Measurements from ENCODE around the gene RAPGEF6.

The RAPGEF6 gene

DNA sequence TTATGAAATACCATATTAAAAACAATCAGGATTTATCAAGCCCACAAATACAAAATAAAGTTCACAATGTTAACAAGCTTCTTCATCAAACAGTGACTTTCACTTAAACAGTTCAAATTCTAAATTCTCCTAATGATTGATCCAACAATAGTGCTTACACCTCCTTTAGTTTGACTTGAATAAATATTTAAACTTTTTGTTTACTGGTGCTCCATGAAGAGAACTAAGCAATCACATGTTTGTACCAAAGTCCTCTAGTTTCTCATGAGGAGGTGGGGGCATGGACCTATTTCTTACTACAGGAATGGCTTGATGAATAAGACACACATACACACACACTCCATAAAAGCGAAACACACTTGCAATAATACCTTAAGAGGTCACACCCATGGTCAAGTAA lies 95.8 kb downstream of the RAPGEF6 start:
- no peak for DNase-seq

DNA sequence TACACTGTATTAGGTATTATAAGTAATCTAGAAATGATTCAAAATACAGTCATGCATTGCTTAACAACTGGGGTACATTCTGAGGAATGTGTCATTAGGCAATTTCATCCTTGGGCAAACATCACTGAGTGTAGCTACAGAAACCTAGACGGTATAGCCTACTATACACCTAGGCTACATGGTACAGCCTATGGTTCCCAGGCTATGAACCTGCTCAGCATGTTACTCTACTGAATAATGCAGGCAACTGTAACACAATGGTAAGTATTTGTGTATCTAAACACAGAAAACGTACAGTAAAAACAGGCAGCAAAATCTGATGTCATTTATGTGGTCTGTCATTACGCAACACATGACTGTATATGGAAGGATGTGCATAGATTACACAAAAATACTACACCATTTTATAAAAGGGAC lies 96.8 kb downstream of the RAPGEF6 start:
- DNase-seq: no peak

DNA sequence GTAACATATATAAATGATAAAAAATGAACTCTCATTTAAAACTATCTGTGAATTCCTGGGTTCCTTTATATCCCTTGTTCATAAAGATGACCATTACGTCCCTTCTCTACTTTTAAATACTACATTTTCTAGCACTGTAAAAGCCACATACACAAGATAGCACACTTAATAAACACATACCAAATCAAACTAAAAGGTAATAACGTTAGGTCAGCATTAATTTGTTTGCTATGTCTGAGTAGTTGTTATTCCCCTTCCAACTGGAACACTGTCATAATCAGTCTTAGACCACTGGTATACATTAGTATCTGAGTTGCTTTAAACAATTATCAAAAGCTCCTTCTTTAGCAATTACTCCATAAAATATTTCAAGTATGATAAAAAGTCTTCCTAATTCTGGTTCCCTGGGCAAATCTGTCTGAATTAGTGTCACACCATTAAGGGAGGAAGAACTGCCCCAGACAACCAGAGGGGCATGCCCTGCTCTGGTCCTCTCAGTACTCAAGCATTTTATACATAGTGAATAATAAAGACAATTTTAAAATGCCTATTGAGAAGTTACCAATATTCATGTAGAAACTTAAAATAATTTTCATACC lies 98.1 kb downstream of the RAPGEF6 start:
- no peak for DNase-seq

DNA sequence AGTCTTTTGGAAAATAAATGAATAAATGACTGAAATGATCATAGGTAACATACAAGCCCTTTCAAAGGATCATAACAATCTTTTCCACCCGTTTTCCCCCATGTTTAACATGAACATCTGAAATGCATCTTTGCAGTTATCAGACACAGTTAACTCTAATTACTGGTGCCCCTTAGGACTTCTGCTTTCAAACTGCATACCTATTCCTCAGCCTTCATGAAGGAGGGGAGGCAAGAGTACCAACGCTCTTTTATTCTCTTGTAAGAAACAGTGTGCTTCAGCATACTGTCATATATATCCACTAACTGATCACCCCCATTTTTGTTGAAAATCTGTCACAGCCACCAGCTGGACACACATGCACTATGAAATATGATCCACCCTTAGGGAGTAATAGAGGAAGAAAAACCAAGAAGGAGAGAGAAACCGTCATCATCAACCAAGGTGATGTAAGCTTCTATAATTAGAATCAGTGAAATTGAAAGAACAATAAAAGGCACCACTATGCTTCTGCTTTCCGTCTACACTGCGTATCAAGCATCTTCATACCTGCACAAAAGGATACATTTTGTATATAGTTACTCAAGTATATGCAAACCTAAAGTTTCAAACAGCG lies 98.7 kb downstream of the RAPGEF6 start:
- no peak for DNase-seq

DNA sequence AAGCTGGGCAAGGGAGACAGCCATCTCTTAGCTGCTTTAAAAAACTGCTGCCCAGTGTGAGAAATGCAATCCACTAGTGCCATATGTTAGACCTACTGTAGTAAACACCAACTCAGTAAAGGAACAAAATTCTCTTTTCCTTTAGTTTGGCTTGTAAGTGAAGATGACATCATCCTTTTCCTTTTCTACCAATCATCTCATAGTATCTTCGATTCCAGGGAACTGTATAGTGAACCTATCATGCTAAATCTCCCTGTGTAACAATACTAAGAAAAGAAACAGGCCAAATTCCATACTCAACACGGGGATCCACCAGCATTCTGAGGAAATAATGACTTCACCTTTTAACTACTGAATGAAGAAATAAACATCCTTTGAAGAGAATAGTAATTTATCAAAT lies 100.1 kb downstream of the RAPGEF6 start:
- no peak for DNase-seq

DNA sequence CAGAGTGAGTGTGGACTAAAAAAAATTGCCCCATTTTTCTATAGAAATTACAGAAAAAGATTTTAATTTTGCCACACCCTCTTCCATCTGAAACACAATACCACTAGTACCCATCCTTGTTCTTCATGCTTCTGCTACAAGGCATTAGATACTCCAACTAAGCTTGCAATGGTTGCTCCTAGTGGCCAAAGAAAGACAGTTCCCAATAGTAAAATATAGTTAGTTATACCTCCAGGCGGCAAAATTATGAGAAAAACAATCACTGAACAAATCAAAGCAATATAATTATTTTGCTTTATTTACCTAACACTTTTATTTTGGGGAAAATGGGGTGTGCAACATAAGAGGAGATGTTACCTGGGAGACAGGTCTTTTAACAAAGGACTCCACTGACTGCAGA lies 101.2 kb downstream of the RAPGEF6 start:
- DNase-seq: no peak

DNA sequence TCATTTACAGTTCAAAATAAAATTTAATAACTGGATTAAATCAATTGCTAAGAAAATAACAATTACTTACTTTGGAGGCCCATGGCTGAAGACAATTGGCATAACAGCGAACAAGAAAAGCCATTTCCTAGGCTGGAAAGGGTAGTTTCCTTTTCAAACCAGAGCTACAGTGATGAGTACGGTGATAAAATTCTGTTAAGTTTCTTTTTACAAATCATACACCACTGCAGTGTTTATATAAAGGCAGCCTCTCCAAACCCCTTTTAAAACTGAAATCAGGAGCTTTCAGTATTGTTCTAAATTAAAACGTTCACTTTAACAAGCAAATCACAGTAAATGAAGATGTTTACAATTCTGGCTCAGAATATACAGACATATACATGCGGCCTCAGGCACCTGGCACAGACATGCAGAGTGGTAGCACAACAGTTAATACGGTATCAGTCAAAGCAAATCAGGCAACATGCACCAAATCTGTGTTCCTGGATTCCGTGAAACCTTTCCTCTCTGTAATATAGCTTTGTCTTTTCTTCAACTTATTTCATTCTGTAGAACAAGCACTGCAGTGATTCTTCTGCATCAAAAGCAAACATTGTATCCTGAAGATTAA lies 102.9 kb downstream of the RAPGEF6 start:
- no peak for DNase-seq

DNA sequence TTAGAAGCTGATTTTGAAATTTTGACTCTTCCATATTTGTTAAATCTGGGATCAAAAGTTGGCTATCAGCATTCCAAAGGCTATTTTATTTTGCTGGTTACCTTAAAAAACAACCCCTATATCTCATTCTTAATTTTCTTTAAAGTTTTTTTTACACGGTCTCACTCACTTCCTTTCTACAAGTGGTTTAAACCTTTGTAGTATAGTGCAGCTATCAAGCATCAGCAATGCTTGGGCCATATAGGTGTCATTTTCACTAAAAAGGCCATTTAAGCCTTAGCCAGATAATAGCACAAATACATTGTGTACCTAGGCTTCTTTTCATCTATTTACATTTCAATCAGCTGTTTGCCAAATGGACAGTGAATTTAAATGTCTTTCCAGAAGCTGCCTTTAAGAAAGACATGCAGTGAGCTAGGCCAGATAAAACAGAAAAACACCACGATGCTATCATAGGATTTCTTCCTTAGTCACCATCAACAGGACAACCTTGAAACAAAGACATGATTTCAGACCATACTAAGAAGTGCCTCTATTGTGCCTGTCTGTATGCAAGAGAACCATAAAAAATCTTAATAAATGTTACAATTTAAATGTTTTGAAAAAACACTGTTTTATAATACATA lies 104.2 kb downstream of the RAPGEF6 start:
- DNase-seq: no peak

DNA sequence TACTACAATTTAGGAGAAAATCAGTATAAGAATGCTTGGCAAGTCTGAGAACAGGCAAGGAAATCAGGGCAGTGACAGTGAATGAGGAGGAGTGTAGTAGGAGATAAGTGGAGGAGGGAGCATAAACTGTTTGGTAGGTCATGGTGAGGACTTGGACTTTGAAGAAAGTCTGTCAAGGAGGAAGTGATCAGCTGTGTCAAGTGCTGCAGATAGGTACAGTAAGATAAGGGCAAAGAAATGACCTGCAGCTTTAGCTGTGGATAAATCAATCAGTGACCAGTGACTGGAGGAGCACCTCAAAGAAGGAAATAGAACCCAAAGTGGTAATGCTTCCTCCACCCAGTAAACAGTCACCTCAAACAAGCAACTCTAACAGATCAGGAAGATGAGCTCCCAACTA lies 106.3 kb downstream of the RAPGEF6 start:
- no peak for DNase-seq

DNA sequence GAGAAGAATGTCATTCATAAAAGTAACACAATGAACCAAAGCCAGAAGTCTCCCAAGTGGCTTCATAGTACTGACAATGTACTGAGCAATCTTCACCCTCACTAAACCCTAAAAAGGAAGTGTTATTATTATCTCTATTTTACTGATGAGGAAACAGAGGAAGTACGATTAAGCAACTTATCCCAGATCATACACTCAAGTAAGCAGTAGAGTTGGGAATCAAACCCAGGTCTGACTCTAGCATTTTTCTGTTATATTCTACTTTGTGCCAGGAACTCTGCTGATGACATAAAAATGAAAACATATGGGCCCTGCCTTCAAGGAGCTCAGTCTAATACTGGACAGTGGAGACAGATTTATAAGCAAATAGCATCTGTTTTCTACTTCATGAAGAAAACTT lies 109.2 kb downstream of the RAPGEF6 start:
- no peak for DNase-seq

DNA sequence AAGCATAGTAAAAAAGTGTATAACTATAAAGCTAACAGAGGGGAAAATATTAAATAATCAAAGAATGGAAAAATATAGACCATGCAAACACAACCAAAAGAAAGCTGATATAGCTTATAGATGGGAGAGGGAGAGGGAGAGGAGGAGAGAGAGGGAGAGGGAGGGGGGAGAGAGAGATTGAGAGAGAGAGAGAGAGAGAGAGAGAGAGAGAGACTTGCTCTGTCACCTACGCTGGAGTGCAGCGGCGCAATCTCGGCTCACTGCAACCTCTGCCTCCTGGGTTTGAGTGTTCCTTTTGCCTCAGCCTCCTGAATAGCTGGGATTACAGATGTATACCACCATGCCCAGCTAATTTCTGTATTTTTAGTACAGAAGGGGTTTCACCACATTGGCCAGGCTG lies 110.6 kb downstream of the RAPGEF6 start:
- no peak for DNase-seq

DNA sequence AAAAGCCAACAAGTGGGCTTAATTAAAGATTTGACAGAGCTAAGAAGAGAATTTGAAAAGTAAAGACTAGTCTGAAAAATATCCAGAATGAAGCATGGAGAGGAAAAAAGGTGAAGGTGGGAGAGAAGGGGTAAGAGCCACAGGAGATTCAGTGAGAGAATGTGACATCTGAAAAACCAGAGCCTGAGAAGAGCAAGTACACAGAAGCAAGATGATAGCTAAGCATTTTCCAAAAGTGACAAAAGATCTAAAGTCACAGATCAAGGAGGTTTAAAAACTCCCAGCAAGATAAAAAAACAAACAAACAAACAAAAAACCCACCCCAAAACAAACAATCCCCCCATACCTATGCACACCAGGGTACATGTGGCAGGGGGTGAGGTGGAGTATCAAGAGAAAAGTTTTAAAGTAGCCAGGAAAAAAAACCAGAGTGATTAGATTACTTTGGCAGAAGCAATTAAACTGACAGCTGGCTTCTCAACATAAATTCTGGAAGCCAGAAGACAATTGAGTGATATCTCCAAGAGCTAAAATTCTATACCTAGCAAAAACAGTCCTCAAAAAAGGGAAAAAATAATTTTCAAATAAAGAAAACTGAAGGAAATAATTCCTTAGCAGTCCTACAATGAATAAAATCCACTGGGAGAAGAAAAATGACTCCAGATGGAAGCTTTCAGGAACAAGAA lies 111.4 kb downstream of the RAPGEF6 start:
- DNase-seq: no peak

DNA sequence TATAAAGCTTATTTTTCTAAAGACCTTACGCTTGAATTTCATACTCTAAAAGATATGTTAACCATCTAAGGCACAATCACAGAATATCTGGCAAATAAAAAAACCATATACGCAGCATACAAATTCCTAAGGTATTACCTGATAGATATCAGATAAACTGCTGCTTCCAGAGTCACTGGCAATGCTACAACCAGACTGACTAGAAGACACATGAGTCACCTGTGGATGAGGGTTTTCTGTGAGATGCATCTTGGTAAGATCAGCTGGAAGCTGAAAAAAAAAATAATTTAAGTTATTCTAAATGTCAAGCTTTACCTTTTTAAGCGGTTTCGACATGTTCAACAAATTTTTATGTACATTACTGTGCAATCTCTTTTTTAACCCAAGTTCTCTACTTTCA lies 113.8 kb downstream of the RAPGEF6 start:
- no peak for DNase-seq

DNA sequence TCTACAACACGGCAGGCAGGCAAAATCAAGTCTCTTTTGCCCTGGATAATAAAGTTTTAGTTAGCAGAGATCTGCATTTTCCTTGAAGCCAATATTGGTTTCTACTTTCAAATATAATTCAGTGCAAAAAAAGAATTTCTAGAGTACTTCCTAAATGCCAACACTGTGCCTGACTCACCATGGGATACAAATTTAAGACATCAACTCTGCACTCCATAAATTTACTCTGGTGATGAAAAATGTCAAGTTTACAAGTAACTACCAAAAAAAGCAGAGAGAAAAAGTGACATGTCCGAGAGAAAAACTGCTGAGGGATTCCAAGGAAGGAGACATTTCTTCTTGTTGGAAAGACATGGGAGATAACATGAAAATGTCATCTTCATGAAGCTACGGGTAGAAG lies 119.7 kb downstream of the RAPGEF6 start:
- DNase-seq: no peak

DNA sequence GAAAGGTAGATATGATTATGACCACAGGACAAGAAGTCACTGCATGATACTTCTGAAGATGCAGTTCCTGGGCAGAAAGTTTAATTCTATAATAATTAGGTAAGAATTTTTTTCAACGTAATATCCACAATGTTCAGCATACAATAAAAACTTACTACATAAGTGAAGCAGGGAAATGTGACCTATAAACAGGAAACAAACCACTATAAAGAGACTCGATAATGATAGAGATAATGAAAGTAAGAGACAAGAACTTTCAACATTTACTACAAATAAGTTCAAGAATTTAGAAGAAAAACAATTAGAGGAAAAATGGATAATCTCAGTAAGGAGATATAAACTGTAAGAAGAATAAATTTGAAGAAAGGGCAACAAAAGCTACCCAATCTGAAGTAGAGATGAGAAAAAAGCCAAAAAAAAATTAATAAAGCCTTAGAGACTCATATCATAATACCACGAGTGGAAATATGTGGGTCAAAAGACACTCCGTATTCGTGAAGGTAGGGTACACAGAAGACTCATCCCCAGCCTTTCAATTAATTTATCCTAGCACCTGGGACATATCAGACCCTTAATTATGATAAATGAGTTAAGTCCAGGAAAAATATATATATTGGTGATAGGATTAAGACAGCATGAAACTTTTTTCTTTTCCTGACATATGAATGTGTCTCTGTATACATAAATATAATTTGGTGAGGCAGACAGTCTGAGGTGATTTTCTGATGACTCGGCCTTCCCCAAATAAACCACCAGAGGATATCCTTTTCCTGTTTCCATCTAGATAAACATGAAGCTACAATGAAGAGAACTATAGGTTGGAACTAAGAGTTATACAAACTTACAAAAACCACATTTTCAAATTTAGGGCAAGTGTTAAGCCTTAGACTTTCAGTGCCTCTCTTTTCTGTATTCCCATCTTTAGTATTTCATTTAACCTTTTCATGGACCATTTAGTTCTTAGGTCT lies 120.4 kb downstream of the RAPGEF6 start:
- DNase-seq: no peak

DNA sequence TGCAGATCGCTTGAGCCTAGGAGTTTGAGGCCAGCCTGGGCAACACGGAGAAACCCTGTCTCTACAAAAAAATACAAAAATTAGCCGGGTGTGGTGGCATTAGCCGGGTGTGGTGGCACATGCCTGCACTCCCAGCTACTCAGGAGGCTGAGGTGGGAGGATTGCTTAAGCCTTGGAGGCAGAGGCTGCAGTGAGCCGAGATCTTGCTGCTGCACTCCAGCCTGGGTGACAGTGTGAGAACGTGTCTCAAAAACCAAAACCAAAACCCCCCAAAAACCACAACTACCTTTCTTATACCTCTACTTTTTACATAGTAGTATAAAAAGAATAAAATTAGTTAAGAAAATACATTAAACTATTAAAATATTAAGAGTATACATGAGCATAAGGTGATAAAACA lies 121.2 kb downstream of the RAPGEF6 start:
- DNase-seq: peak; percentile 23

DNA sequence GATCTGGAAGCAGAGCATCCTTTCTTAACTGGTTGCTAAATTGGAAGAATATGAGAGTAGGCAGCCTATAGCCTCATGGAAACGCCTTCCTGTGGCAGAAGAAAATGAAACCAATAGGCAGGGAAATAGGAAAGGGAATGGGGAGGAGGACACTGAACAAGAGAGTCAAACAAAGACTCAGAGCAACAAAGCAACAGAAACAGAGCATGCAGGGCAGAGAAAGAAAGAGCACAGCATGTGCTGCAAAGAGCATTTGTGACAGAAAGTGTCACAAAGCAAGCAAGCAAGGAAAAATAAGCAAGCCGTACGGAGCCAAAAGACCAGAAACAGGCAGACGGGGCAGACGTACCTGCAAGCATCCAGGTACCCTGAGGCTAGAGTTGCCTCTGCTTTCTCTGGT lies 123.1 kb downstream of the RAPGEF6 start:
- no peak for DNase-seq

DNA sequence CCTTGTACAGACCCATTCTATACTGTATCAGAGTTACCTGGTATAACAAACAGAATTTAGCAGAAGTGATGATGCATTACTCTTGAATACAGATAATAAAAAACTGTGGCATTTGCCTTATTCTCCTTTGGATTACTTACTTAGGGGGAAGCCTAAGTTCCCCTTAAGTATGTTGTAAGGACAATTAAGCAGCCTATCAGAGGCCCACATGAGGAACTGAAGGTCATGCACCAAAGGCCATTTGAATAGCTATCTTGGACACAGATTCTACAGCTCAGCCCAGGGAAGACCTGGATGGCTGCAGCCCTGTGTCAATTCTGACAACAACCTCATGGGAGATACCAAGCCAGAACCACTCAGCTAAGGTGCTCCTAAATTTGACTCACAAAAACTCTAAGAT lies 125.2 kb downstream of the RAPGEF6 start:
- no peak for DNase-seq

DNA sequence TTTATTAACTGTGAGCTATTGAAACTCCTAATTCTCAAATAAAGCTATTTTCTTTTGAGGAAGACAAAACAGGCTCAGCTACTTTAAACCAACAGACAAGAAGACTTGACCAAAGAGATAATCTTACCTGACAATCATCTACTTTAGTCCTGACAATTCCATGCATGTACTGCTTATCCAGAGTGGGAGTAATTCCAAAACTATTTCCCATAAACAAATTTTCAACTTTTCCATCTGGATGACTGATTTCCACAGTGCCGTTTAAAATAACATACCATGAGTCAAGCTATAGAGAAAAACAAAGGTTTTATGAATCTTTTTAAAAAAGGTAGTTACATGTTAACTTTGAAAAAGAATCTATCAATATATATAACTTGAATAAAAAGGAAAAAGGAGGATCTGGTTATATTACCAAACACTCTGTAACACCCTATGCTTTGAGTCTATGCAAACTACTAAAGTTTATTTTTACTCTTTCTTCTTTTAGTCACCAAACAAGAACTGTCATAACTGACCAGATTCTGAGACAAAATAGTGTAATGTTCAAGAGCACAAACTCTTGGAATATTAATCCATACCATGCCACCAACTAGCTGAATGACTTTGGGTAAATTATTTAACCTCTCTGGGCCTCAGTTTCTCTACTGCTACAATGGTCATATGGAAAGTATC lies 129.7 kb downstream of the RAPGEF6 start:
- no peak for DNase-seq

DNA sequence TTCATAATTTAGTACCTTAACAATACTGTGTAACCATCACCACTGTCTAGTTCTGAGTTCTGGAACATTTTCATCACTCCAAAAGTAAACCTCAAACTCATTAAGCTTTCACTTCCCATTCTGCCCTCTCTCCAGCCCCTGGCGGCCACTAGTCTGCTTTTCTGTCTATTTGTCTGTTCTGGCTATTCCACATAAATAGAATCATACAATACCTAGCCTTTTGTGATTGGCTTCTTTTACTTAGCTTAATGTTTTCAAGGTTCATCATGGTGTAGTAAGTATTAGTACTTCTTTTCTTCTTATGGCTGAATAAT lies 138.7 kb downstream of the RAPGEF6 start:
- DNase-seq: peak; percentile 20

DNA sequence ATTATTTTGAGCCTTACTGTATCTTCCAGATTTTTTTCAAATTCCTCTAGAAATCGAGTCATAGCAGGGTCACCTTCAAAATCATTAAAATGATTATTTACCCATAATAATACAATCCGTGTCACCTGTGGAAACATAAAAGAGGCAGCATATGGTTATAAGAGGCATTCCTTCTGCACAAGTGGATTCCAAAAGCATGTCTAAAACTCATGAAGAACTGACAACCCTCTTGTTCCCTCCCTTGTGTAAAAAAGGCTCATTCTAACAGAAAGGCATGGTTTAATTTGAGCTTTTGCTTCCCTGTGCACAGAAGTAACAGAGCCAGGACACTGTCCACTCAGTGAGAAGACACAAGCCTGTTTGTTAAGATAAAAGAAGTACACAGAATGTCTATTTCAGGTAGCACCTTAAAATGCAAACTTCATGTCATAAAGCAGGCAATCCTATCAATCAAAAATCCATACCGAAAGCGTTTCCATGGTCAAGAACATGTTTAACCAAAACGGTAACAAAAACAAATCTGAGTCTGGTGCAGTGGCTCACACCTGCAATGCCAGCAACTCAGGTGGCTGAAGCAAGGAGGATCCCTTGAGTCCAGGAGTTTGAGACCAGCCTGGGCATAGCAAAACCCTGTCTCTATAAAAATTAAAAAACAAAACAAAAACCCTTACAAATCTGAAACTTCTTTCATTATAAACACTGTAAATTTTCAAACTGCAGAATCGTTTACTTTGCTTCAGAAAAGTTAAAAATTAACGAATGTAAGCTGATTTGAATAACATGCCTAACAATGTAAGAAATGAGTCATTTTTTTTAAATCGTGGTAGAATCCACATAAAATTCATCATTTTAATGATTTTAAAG lies 139.3 kb downstream of the RAPGEF6 start:
- no peak for DNase-seq

Data from activated CD4-positive, alpha-beta T cell treated with anti-CD3 and anti-CD28 coated beads for 48 hours (primary cell).